GM23338 (cell line): ENCODE measurements around the gene ATG9B. TPM values are rescaled to one million over a fixed set of nuclear protein-coding genes. Genes with fewer than 3 reads are reported as not detected.
"Not testable (repeated sequence)": the region's sequence is repeated elsewhere in the genome, so short reads cannot be mapped to it uniquely, and the experiment has no call there.

Source experiments
- ATAC-seq: fragments of 200-7000 bp; cut with Tn5 transposase; 3 replicates; pipeline ENCODE4 v1.9.1; 2020
- DNase-seq: peaks from one replicate; pipeline ENCODE4 v3.0.0-alpha.2; 2015; ENCODE audit warnings: low spot score
- H2AFZ ChIP-seq: fragments of 200-600 bp; sonication (generic); 2 replicates; pipeline ENCODE4 v1.8.0; 2016; ENCODE audit warnings: antibody characterized with exemption, mild to moderate bottlenecking, moderate library complexity
- H3F3A ChIP-seq: fragments of 200-600 bp; sonication (generic); replicated peaks from 2 replicates; pipeline ENCODE4 v1.8.0; 2017; ENCODE audit warnings: antibody characterized with exemption, mixed run types, low read depth
- H3K27ac ChIP-seq: fragments of 200-600 bp; sonication (generic); 2 replicates; pipeline ENCODE4 v1.6.1; 2016; ENCODE audit warnings: low read depth
- H3K27me3 ChIP-seq: fragments of 200-600 bp; sonication (generic); 2 replicates; pipeline ENCODE4 v1.8.0; 2016; ENCODE audit warnings: mild to moderate bottlenecking, mixed run types, moderate library complexity; ENCODE audit not compliant: insufficient read depth
- H3K36me3 ChIP-seq: fragments of 200-600 bp; sonication (generic); 2 replicates; pipeline ENCODE4 v1.8.0; 2016; ENCODE audit warnings: mild to moderate bottlenecking; ENCODE audit not compliant: insufficient read depth
- H3K4me1 ChIP-seq: fragments of 200-600 bp; sonication (generic); 2 replicates; pipeline ENCODE4 v1.8.0; 2016; ENCODE audit warnings: mild to moderate bottlenecking, moderate library complexity; ENCODE audit not compliant: insufficient read depth
- H3K4me2 ChIP-seq: fragments of 200-600 bp; sonication (generic); 2 replicates; pipeline ENCODE4 v1.7.1; 2017; ENCODE audit warnings: mixed run types
- H3K4me3 ChIP-seq: fragments of 200-600 bp; sonication (generic); 2 replicates; pipeline ENCODE4 v1.6.1; 2016; ENCODE audit warnings: mixed run types
- H3K79me2 ChIP-seq: fragments of 200-600 bp; sonication (generic); replicated peaks from 2 replicates; pipeline ENCODE4 v1.8.0; 2017; ENCODE audit warnings: mild to moderate bottlenecking; ENCODE audit not compliant: insufficient read depth
- H3K9me2 ChIP-seq: fragments of 200-600 bp; sonication (generic); 2 replicates; pipeline ENCODE4 v1.8.0; 2017; ENCODE audit not compliant: insufficient read depth
- H4K20me1 ChIP-seq: fragments of 200-600 bp; sonication (generic); replicated peaks from 2 replicates; pipeline ENCODE4 v1.8.0; 2017; ENCODE audit warnings: mild to moderate bottlenecking; ENCODE audit not compliant: insufficient read depth
- H3K27ac Mint-ChIP-seq: 2 replicates; pipeline ENCODE4 v1.8.0; 2020; ENCODE audit warnings: inconsistent platforms, mild to moderate bottlenecking, moderate library complexity, mixed read lengths
- H3K27me3 Mint-ChIP-seq: 3 replicates; pipeline ENCODE4 v1.8.0; 2022; ENCODE audit warnings: low read depth, mild to moderate bottlenecking, moderate library complexity, mixed read lengths, inconsistent platforms; ENCODE audit not compliant: insufficient read depth, poor library complexity
- H3K36me3 Mint-ChIP-seq: 3 replicates; pipeline ENCODE4 v1.8.0; 2021; ENCODE audit warnings: low read depth, mild to moderate bottlenecking, inconsistent platforms, moderate library complexity, mixed read lengths
- H3K4me1 Mint-ChIP-seq: 3 replicates; pipeline ENCODE4 v1.8.0; 2020; ENCODE audit warnings: mild to moderate bottlenecking, inconsistent platforms, mixed read lengths
- H3K4me3 Mint-ChIP-seq: 3 replicates; pipeline ENCODE4 v1.8.0; 2021; ENCODE audit warnings: moderate library complexity, mild to moderate bottlenecking, inconsistent platforms, mixed read lengths
- H3K9me3 Mint-ChIP-seq: 3 replicates; pipeline ENCODE4 v1.8.0; 2020; ENCODE audit warnings: moderate library complexity, mild to moderate bottlenecking, inconsistent platforms, mixed read lengths
- CREB1 ChIP-seq: fragments of 250-450 bp; sonication (Bioruptor Pico); IDR thresholded peaks from 2 replicates; pipeline ENCODE4 v1.5.0; 2020; ENCODE audit warnings: low read depth, mild to moderate bottlenecking, moderate library complexity
- CTCF ChIP-seq, 2 experiments: fragments of 200-600 bp in 1 of 2; sonication (generic) in 1 of 2; conservative IDR thresholded peaks; 2 replicates each; pipeline versions ENCODE4 v1.5.1 to v1.6.1; 2016 to 2017; ENCODE audit warnings: antibody characterized with exemption in 2 of 2, low read depth in 2 of 2, mild to moderate bottlenecking in 2 of 2, moderate library complexity in 1 of 2
- ETS1 ChIP-seq: IDR thresholded peaks from 2 replicates; pipeline ENCODE4 v1.6.1; 2016; ENCODE audit warnings: antibody characterized with exemption
- EZH2 ChIP-seq: fragments of 200-600 bp; sonication (generic); IDR thresholded peaks from one replicate; pipeline ENCODE4 v1.8.0; 2017; ENCODE audit warnings: antibody characterized with exemption, mild to moderate bottlenecking, low read depth; ENCODE audit not compliant: unreplicated experiment
- EZH2phosphoT487 ChIP-seq: fragments of 200-600 bp; sonication (generic); IDR thresholded peaks from one replicate; pipeline ENCODE4 v1.8.1; 2018; ENCODE audit warnings: antibody characterized with exemption; ENCODE audit not compliant: unreplicated experiment
- JUNB ChIP-seq: IDR thresholded peaks from one replicate; pipeline ENCODE4 v1.6.1; 2016; ENCODE audit warnings: antibody characterized with exemption; ENCODE audit not compliant: unreplicated experiment
- NANOG ChIP-seq: IDR thresholded peaks from 2 replicates; pipeline ENCODE4 v1.6.1; 2016; ENCODE audit warnings: antibody characterized with exemption, borderline replicate concordance
- POLR2AphosphoS5 ChIP-seq: IDR thresholded peaks from 2 replicates; pipeline ENCODE4 v1.6.1; 2016; ENCODE audit warnings: antibody characterized with exemption, low read depth
- REST ChIP-seq: IDR thresholded peaks from one replicate; pipeline ENCODE4 v1.6.1; 2018; ENCODE audit warnings: antibody characterized with exemption; ENCODE audit not compliant: unreplicated experiment
- STAT1 ChIP-seq: IDR thresholded peaks from one replicate; pipeline ENCODE4 v1.6.1; 2016; ENCODE audit warnings: antibody characterized with exemption; ENCODE audit not compliant: unreplicated experiment
- ZNF331 ChIP-seq: fragments of 250-450 bp; sonication (Bioruptor Pico); IDR thresholded peaks from 2 replicates; pipeline ENCODE4 v1.5.0; 2020; ENCODE audit warnings: low read depth, mild to moderate bottlenecking, moderate library complexity
- polyA plus RNA-seq: library from polyadenylated mRNA; unstranded; fragments of >200 nt; fragmentation: Nextera tagmentation; extraction: Ambion mirVana; gene quantifications from 2 replicates; pipeline ENCODE4 v1.2.1, GENCODE V29; 2016
- total RNA-seq: library from RNA; depleted of rRNA; stranded (reverse); fragments of >200 nt; shearing (Covaris generic); gene quantifications from 2 replicates; pipeline ENCODE4 v1.2.3, GENCODE V29; 2014

ATG9B gene
- total and polyA plus RNA-seq, 2 experiments from 2014 or later: 1.2 to 3.4 TPM

DNA sequence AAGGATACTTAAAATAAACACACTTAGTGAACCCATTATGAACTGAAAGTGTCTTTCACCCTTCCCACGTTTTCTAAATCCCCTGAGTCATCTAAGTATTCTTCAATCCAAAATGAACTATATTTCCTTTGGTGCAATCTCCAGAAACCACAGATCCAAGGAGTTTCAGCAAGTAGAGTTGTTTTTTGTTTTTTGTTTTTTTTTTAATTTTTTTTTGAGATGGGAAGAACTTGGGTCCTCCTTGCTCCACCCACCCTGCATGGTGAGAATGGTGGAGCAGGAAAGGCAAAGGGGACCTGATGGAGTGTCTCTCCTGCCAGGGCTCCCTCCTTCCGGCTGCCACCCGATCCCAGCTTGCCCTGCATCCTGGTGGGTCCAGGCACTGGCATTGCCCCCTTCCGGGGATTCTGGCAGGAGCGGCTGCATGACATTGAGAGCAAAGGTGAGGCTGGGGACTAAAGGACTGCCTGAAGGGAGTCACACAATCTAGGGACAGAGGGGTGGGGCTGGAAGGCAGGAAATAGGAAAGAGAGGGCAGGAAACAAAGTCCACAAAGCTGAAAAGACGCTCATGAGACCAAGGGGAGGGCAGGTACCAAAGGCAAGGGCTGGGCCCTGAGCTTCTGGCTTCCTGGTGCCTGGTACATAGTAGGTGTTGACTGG is 12.1 kb downstream of the ATG9B start:
- Mint-ChIP-seq H3K4me3 (peak overlapping the region; percentile 56; the same call in 1 of the 3 replicates), H3K4me1 (peaks cover 40% of the 10 kb centered on the region), H3K27ac (no peak overlapping the region), H3K9me3 (no peaks in the 10 kb centered on the region), H3K27me3 (peaks cover 34% of the 10 kb centered on the region), H3K36me3 (peaks cover 7% of the 10 kb centered on the region; the same call in 1 of the 3 replicates)
- H3K9me2 ChIP-seq: no peaks in the 10 kb centered on the region
- peak overlapping the region; percentile 75; the same call in 1 of the 2 replicates for H3K4me3 ChIP-seq
- H3K27me3 ChIP-seq: peaks cover 21% of the 10 kb centered on the region
- peak overlapping the region; percentile 88; the same call in 1 of the 2 replicates for H3K4me2 ChIP-seq
- no peak for TF ChIP-seq EZH2phosphoT487
- TF ChIP-seq ETS1: 0 out of 2 replicates have a peak, but pooled peaks have one; percentile 12
- H3K36me3 ChIP-seq: no peaks in the 10 kb centered on the region
- no peak for DNase-seq
- 0 out of 2 replicates have a peak, but pooled peaks cover 8% of the 10 kb centered on the region for H3F3A ChIP-seq
- H3K4me1 ChIP-seq: peaks cover 27% of the 10 kb centered on the region
- no peaks in the 10 kb centered on the region for H3K79me2 ChIP-seq
- H2AFZ ChIP-seq: no peak overlapping the region
- no peak for ATAC-seq
- H4K20me1 ChIP-seq: no peaks in the 10 kb centered on the region
- no peak overlapping the region for H3K27ac ChIP-seq

- H3K9me3 Mint-ChIP-seq, H3K4me3 ChIP-seq, H2AFZ ChIP-seq, H3K4me2 ChIP-seq, DNase-seq, H3K79me2 ChIP-seq, H3K36me3 ChIP-seq, ATAC-seq, H3K36me3 Mint-ChIP-seq, H3F3A ChIP-seq, H3K27ac ChIP-seq, H3K9me2 ChIP-seq, H3K27ac Mint-ChIP-seq, H4K20me1 ChIP-seq: not testable (repeated sequence)
- Mint-ChIP-seq H3K4me3 (peak overlapping the region; percentile 32; the same call in 1 of the 3 replicates), H3K4me1 (peaks cover 40% of the 10 kb centered on the region), H3K27me3 (peaks cover 30% of the 10 kb centered on the region)
- peaks cover 15% of the 10 kb centered on the region for H3K27me3 ChIP-seq
- H3K4me1 ChIP-seq: peaks cover 27% of the 10 kb centered on the region
Observed at GRCh38 chr7:151011616-151012015, 12.7 kb downstream of the ATG9B start.

DNA sequence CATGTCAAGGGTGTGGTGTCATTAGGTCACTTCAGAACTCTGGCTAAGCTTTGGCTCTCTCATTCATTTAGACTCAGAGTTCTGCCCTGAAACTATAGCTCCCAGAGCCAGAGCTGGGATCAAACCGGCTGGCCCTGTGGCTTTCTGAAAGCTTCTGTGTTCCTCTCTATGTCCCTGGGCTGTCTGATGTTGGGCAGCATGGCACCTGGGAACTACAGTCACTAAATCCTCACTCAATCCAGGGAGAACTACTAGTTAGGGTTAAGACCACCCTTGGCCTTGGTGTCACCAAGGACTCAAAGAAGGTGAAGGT is 13.2 kb downstream of the ATG9B start:
- no peak overlapping the region for H3K4me3 ChIP-seq
- no peaks in the 10 kb centered on the region for H3K79me2 ChIP-seq
- Mint-ChIP-seq H3K4me3 (peak overlapping the region; percentile 64), H3K36me3 (peaks cover 7% of the 10 kb centered on the region; the same call in 1 of the 3 replicates), H3K4me1 (peaks cover 40% of the 10 kb centered on the region), H3K27ac (no peak overlapping the region), H3K27me3 (peaks cover 25% of the 10 kb centered on the region), H3K9me3 (no peaks in the 10 kb centered on the region)
- peaks cover 12% of the 10 kb centered on the region for H3K27me3 ChIP-seq
- no peak overlapping the region for H3K27ac ChIP-seq
- no peaks in the 10 kb centered on the region for H3K36me3 ChIP-seq
- H3K4me1 ChIP-seq: peaks cover 27% of the 10 kb centered on the region
- ATAC-seq (no peak), DNase-seq (no peak)
- H3F3A ChIP-seq: 0 out of 2 replicates have a peak, but pooled peaks cover 8% of the 10 kb centered on the region
- TF ChIP-seq POLR2AphosphoS5 (no peak), ETS1 (no peak), CTCF (conservative IDR thresholded peaks at IDR 0.05; ENCODE audit: low read depth in 2 of 2) (no peak), CREB1 (no peak), JUNB (no peak), EZH2 (no peak), EZH2phosphoT487 (no peak), REST (no peak), NANOG (no peak), ZNF331 (no peak), STAT1 (no peak)
- peak overlapping the region; percentile 51 for H3K4me2 ChIP-seq
- H2AFZ ChIP-seq: no peak overlapping the region
- H3K9me2 ChIP-seq: no peaks in the 10 kb centered on the region
- H4K20me1 ChIP-seq: no peaks in the 10 kb centered on the region
